Measurements from ENCODE around the gene KHNYN.

- no peak for TF ChIP-seq CTCF (conservative IDR thresholded peaks at IDR 0.05)
- TF ChIP-seq EZH2 (IDR thresholded peaks at IDR 0.05; ENCODE audit: low read depth) = no peak
These were observed 30.3 kb upstream of the KHNYN start for GRCh38 chr14:24399447-24399822.
